Choroid plexus epithelial cell (primary cell): ENCODE data around the gene MGAT5.
A peak's percentile ranks its signal among the peaks of the same experiment; 100 is the strongest.

Source experiments
- DNase-seq: peaks from one replicate; pipeline ENCODE4 v3.0.0-alpha.2; 2010; ENCODE audit warnings: low read depth
- H3K4me3 ChIP-seq: 2 replicates; pipeline ENCODE4 v1.5.1; 2011; ENCODE audit warnings: low read depth, mild to moderate bottlenecking, control low read depth, low read length, moderate library complexity
- CTCF ChIP-seq: conservative IDR thresholded peaks from 2 replicates; pipeline ENCODE4 v1.5.1; 2011; ENCODE audit warnings: low read depth, mild to moderate bottlenecking, control low read depth, inconsistent platforms, low read length, moderate library complexity

The MGAT5 gene

DNA sequence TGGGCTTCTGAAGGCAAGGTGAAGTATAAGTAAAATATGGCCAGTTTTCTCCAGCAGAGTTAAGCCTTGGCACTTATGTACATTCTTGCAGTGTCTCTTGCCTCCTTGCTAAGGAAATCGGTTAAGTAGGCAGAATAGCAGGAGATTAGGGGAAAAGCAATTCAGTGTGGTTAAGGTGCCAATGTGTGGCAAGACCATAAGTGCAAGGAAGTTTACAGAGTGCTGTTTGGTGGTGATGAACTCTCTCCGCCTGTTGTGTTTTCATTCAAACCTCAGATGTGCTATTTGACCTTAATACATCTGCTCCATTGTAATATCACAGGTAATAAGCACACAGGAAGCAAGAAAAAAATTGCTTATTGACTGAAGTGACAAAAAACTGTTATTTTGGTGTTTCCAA, 156.1 kb downstream of the MGAT5 start:
- no peak for DNase-seq
- no peak overlapping the region for H3K4me3 ChIP-seq

GRCh38 chr2:134410831-134411231, 157.0 kb downstream of the MGAT5 start:
- TF ChIP-seq CTCF: no peak
- H3K4me3 ChIP-seq: no peak overlapping the region
- DNase-seq: peak; percentile 37

More for the DNA sequence above, 156.1 kb downstream of the MGAT5 start:
- no peak for TF ChIP-seq CTCF

GRCh38 chr2:134411279-134411827, 157.5 kb downstream of the MGAT5 start:
- no peak overlapping the region for H3K4me3 ChIP-seq
- no peak for TF ChIP-seq CTCF

DNA sequence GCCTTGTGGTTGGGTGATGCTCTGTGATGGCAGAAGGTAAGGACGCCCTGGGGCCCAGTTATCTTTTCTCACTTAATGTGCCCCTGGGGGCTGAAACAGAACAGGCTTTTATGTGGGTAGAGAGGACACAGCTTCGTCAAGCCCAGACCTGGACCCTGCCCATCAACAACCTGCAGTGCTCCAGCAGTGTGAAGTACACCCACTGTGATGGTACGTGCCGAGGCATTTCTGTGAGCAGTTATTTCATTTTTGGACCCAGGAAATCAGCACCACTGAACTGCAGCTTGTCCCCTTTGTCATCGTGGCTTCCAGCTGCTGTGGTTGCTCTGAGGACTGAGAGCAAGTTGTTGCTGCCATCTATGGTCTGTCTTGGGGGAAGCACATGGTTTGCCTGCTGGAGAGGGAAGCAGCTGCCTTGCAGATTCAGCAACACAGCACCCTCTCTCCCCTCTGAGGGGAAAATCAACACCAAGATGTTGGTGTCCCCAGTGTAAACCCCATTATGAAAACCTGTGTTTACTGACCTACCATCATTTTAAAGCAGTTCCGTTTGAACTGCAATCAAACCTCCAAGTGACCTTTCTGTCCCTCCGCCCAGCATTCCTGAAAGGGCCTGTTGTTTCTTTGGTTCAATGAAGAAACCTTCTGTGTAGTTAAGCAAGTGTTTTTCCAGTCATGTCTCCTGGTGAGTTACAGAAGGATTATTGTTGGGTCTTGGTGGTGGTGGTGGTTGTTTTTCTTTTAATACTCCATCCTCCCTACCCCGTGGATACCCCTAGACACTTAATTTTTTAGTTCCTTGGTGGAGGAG, 158.2 kb downstream of the MGAT5 start:
- peak; percentile 91 for DNase-seq
- peak; percentile 90 for TF ChIP-seq CTCF
- H3K4me3 ChIP-seq: no peak overlapping the region

More at GRCh38 chr2:134411279-134411827, 157.5 kb downstream of the MGAT5 start:
- DNase-seq: no peak

- DNase-seq: no peak
- no peak for TF ChIP-seq CTCF
- H3K4me3 ChIP-seq: no peak overlapping the region
These were observed 158.7 kb downstream of the MGAT5 start for GRCh38 chr2:134412639-134412999.

DNA sequence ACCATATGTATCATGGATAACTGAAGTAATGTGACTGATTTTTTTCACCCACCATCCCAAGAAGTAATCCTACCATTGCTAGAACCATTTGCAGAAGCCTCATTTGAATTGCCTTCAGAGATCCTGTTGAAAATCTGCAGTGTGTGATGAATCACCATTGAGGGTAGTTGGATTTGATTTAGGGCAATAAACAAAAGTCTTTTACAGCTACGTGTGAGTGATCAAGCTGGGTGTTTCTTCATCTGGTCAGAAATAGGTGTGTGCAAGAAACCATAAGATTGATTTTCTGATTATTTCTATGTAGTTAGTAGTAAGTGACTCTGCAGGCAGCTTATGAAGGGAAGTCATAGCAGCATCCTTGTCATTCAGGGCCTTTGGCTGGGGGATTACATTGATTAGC, 159.6 kb downstream of the MGAT5 start:
- H3K4me3 ChIP-seq: no peak overlapping the region
- no peak for TF ChIP-seq CTCF
- DNase-seq: no peak

DNA sequence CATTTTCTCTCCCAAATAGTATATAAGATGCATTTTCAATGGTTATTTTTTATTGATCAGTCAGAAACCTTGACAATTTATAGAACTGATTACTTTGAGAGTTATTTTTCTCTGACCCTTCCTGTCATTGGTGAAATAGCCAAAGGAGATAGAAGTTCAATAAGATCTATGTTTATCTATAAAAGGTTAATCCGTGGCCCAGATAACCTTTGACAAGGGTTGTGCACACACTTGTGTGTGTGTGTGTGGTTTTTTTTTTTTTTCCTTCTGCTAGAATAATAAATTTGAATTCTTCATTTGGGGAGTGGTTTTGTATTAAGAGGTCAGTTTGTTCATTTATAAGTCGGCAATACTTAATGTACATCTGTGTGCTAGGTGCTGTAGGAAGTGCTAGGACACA, 160.0 kb downstream of the MGAT5 start:
- DNase-seq: no peak
- H3K4me3 ChIP-seq: no peak overlapping the region
- TF ChIP-seq CTCF: no peak
